Lower leg skin (tissue), 3 donors: ENCODE results near the gene NANP.

ENCODE experiments used
- CTCF ChIP-seq, 3 donors: fragments of 450-650 bp; IDR thresholded peaks; one replicate each; pipeline ENCODE4 v1.5.1; 2016; ENCODE audit warnings: antibody characterized with exemption in 3 of 3, mild to moderate bottlenecking in 3 of 3, moderate library complexity in 2 of 3
- POLR2A ChIP-seq, 2 donors: fragments of 450-650 bp; IDR thresholded peaks; one replicate each; pipeline ENCODE4 v1.6.1; 2016 to 2017; ENCODE audit warnings: antibody characterized with exemption in 2 of 2, mild to moderate bottlenecking in 1 of 2, moderate library complexity in 1 of 2

- TF ChIP-seq CTCF (IDR thresholded peaks at IDR 0.05): no peak
- no peak for TF ChIP-seq POLR2A (IDR thresholded peaks at IDR 0.05)
These were observed 60.5 kb downstream of the NANP start for GRCh38 chr20:25563362-25563761.
